CD4-positive, alpha-beta T cell treated with Interleukin-6 for 4 hours (primary cell): ENCODE results near the gene IL2RA.
"Not testable (repeated sequence)": the region's sequence is repeated elsewhere in the genome, so short reads cannot be mapped to it uniquely, and the experiment has no call there.

Experiments
- DNase-seq: peaks from one replicate; pipeline ENCODE4 v3.0.0-alpha.2; 2020; ENCODE audit warnings: mixed read lengths

Gene IL2RA

DNA sequence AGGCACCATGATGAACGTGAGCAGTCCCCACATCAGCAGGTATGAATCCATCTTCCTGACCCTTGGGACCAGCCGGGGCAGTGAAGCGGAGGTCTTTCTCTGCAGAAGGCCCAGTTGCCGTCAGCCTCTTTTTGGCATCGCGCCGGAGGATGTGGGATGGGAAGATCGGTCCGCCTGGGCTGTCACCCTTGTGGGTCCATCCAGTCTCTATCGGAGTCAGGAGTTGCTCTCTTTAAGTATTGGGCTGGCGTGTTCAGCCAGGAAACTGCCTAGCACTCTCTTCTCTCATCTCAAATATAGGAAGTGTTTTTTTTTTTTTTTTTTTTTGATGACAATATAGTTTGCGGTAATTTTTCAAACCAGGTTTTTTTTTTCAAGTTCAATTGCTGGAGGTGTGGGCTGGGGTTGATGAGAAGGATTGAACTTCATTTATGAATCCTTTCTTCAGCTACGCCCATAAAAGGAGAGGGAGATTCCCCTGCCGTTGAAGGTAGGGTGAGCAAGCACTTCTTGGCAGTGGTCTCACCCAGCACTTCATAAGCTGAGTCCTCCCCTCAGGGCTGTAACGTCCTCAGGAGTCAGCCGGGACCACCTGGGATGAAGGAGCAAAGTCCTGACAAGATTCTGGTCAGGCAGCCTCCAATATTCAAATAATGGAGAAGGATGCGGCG is at the start of gene IL2RA:
TSS of gene IL2RA (minus strand) at position 267 of the 671 bp plus-strand sequence. CDS start at position 51, 216 bp downstream.
- DNase-seq = peak; percentile 60

DNA sequence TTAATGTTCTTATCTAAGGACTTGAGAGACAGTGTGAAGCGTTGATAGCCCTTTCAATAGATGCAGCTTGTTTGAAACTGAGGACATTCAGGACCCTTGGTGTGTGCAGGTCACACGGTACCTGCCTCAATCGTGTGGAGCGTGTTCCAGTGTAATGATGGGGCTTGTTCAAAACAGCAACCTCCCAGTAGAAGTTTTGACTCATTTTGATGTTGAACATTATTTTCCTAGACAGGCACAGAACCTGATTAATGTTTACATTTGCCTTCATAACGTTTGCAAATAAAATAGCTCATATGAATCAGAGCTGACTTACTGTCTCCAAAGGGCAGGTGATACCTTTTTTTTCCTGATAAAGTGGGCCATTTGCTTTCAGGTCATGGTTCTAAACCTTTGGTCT is 48.0 kb upstream of the IL2RA start:
- no peak for DNase-seq

DNA sequence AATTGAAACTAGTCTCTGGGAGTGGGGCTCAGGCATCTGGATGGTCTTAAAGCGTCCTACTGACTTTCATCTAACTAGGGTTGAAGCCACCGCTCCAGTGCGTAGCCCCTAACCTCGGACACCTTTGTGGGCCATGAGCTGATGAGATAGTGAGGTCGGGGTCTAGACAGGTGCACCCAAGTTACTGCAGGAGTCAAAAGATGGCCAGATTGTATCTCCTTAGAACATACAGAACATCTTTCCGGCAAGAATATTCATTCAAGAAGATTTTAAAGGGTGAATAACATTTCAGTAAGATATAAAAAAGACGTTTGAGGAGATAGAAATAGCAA is 47.2 kb upstream of the IL2RA start:
- DNase-seq = no peak

DNA sequence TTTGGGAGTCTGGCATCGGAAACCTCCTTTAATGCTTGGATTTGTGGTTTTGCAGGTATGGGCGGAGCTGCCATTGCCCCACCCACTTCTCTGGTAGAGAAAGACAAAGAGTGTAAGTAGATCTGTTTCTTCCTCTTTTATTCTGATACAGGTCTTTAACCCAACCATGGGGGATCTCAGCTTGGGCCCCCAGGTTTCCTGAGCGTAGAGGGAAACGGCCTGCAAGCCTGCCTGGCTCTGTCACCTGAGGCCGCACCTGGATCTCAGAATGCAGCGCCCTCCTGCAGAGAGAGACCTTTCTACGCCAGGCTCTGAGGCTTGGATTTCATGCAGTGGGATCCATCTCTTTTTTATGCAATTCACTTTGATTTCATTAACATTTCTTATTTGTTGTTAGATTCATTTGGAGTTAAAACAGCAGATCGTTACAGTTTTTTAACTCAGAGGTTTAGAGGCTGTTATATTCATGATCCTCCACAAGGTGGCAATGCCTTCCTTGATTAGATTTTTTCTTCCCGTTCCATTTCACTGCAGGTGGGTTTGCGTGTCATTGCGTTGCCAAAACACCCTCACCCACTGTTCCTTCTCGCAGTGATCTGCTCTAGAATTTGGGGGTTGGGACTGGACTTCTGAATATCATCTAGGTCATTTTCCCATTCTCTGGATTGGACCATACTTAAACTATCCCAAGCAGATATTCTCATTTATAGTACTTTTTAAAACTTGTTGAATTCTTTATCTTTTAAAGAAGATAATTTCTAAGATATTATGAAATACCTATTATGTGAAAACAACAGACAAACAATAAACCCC is 46.7 kb upstream of the IL2RA start:
- DNase-seq = peak; percentile 56

DNA sequence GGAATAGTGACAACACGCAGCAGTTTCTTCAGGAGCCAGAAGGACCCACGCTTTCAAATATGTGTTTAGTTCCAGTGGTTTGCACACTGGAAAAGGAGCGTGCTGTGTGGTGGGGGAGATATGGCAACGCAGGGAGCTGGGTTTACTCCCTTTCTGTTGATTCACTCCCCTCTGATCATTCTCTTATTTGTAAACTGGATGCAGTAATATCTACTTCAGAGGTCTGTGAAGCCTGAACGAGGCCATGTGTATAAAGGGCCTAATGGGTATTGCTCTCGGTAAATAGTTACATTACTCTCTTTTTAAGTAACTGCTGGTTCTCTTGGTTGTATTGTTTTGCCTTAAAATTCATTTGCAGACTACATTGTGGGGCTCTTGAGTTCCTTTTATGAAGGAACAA is 45.9 kb upstream of the IL2RA start:
- DNase-seq = no peak

DNA sequence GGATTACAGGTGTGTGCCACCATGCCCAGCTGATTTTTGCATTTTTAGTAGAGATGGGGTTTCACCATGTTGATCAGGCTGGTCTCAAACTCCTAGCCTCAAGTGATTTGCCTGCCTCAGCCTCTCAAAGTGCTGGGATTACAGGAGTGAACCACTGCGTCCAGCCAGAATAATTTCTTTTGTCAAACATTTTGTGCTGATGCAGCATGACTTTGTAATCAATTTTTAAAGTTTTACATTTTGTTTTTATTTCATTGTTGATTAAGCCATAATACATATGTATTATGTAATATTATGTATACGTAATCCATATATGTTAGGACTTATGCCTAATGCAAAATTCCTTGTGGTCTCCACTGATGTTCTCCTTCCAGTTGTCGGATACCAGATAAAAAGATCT is 45.4 kb upstream of the IL2RA start:
- not testable (repeated sequence) for DNase-seq

DNA sequence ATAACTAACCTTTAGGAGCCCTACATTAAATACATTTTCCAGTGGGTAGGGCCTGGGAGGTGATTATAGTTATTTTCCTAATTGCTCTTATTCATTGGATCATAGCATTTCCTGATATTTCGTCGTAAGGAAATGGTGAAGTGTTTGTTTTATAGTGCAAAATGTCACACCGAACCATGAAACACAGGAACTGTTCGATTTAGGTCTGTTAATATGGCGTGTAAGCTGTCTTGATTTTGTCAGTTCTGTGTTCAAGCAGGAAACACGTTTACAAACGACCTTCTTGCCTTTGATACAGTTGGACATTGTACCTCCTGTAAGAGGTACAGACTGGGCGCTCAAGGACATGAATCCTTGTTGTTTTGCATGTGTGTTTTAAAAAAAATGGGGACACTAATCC is 41.4 kb upstream of the IL2RA start:
- no peak for DNase-seq

DNA sequence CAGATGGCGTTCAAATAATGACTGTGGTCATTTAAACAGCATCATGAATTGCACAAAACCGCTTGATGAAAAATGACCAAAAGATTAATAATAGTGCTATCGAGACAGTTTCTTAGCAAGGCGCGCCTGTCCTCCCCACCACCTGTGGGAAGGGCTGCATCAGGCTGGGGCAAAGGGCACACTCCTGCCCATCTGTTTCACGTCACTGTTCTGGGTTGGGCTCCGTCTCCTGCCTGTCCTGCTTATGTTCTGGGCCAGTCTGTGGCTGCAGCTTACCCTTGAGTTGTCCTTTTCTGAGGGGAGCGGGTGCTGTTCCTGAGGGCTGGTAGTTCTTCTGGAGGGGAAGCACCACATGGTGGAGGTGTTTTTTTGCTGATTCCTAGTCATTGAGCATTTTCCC is 40.0 kb upstream of the IL2RA start:
- no peak for DNase-seq

DNA sequence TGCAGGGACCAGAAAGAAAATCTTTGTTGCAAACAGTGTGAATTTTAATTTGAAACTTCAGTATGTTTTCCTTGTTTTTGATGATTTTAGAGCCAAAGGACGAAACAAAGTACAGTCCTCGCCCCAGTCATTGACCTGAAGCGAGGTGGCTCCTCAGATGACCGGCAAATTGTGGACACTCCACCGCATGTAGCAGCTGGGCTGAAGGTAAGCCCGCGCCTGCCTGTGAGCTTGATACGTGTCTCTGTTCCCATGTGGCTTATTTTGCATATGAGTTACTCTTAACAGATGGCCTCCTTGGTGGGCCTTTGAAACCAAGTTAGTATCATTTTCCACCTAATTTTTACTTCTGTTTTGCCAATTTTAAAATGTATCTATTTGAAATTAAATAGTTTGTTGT is 39.0 kb upstream of the IL2RA start:
- no peak for DNase-seq

GRCh38 chr10:6100370-6100769 is 38.2 kb upstream of the IL2RA start:
- no peak for DNase-seq

DNA sequence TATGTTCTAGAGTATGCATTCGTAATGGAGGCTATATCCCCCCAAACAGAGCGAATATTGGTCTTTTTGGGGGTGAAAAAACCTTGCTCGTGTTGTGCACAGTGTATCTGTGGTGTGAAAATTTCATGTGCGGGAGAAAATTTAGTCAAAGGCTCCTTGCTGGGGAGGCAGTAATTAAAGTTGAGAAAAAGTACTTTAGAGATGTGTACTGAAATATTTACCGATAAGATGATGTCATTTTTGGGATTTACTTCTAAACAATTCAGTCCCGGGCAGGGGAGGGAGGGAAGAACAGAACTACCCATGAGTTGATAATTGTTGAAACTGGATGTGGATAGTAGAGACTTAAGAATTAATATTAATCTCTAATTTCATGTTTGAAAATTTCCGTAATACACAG is 36.0 kb upstream of the IL2RA start:
- no peak for DNase-seq

- DNase-seq = no peak
Measured at GRCh38 chr10:6097063-6097462, 34.9 kb upstream of the IL2RA start.

- no peak for DNase-seq
Measured at GRCh38 chr10:6095810-6096570, 33.8 kb upstream of the IL2RA start.

DNA sequence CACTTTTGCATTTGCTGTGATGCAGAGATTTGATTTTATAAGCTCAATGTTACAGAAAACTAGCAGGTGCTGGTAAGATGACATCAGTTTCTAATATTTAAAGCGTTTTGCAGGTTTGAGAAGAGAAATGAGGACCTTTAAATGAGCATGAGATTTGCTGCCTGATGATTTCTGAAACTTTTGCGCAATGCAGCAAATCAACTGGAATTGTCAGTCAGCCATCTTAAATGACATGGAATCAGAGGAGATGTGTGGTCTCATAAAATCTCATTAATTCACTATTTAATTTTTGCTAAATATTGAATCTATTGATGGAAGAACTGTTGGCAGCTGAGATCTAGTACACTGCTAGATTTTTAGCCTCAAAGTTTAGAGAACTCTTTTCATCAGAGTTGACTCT is 30.6 kb upstream of the IL2RA start:
- DNase-seq = no peak

- no peak for DNase-seq
Measured at GRCh38 chr10:6091630-6092029, 29.5 kb upstream of the IL2RA start.

DNA sequence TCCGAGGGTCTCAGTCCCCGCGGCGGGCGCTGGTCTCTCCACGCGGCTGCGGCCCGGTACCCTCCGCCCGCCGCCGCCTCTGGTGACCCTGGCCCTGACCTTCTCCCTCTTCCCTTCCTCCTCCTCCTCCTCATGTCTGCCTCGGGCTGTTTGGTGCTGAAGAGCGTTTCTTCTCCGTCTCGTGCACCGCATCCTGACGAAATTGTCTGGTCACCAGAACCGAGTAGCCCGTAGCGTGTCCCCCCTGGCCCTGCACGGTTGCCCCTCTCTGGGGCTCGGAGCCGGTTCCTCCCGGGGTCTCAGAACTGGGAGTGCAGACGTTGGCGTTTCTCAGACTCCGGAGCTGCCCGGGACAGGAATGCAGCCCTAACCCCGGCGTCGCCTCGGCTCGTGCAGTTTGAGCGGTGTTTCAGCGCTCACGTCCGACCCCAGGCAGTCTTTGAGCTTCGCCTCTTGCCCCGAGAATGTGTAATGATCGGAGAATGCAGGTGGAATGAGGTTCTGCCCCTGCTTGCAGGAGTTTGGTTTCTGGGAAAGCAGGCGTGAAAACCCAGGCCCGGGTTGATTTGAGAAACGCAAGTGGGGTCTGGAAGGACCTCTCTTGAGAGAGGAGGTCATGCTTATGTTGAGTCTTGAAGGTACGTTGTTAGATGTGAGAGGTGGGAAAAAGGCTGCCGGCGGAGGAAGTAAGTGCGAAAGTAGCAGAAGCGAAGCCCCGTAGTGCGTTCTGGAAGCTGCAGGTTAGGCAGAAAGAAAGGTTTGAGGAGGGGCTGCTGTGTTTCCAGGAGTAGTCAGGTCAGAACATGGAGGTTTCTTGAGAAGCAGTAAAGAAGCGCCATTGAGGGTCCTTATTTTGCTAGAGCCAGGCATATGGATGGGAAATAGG is 27.4 kb upstream of the IL2RA start:
- DNase-seq = peak; percentile 32

- DNase-seq = peak; percentile 96
Measured at GRCh38 chr10:6088721-6089333, 26.7 kb upstream of the IL2RA start, which contains the start of gene RBM17. TSS of gene RBM17 (plus strand) at chr10:6089034. CDS start at chr10:6097066, 8,032 bp downstream.

- peak; percentile 90 for DNase-seq
Measured at GRCh38 chr10:6086375-6087233, 24.4 kb upstream of the IL2RA start.

DNA sequence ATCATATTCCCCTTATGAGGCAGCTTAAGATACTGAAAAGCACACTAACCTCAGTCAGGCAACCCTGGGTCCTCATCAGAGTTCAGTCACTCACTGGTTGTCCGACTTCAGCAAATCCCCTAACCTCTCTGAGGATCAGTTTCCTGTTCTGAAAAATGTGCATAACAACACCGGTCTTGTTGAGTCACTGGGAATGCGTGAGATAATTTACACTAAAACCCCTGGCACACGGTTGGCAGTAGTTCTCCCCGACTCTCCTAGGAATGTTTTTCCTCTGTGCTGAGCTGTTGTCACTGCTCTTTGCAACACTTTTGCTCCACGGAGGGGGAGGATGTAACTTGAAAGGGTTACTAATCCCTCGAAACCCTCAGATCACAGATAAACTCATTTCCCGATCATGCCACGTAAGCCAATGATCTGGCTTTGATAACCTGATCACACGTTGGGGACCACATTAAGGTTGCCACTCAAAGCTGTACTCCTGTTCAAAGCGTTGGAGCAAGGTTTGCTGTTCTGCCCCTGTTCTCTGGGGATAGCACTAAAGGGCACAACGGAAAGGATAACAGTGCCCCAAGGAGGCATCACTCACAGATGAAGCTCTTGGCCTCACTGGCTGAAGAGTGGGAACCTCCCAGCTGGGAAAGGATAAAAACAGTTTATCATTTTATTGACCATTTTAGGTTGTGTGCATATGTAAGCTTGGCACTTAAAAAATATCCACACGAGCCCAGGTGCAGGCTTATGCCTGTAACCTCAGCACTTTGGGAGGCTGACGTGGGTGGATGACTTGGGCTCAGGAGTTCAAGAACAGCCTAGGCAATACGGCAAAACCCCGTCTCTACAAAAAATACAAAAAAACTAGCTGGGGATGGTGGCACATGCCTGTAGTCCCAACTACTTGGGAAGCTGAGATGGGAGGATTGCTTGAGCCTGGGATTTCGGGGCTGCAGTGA is 21.6 kb upstream of the IL2RA start:
- DNase-seq = peak; percentile 71
